ENCODE measurements around the gene ITGB8.

GRCh38 chr7:20293336-20293735 lies 37.4 kb upstream of the ITGB8 start:
- no peak for TF ChIP-seq CTCF (IDR thresholded peaks at IDR 0.05)
- no peak for TF ChIP-seq POLR2A (IDR thresholded peaks at IDR 0.05)
- no peak for TF ChIP-seq EP300 (IDR thresholded peaks at IDR 0.05)

Data from ovary (tissue), 3 donors.